ENCODE measurements around the gene DPF1. TPM values are rescaled to one million over a fixed set of nuclear protein-coding genes. Genes with fewer than 3 reads are reported as not detected.

The DPF1 gene
- total RNA-seq, 1 donor from 2014 or later: 1.5 TPM

- H3K4me3 ChIP-seq (ENCODE audit: low read depth, low read length): peak overlapping the region; percentile 27
- TF ChIP-seq CTCF (IDR thresholded peaks at IDR 0.05; ENCODE audit: insufficient read depth, low read length, poor library complexity, severe bottlenecking): no peak
- DNase-seq (ENCODE audit: low read depth): peak; percentile 65
- no peaks in the 10 kb centered on the region for H3K36me3 ChIP-seq (ENCODE audit: control insufficient read depth, insufficient read depth, low read length)
- H3K27me3 ChIP-seq (ENCODE audit: control insufficient read depth, insufficient read depth, low read length): no peaks in the 10 kb centered on the region
These were observed 43.1 kb upstream of the DPF1 start for GRCh38 chr19:38266981-38267597.

- no peaks in the 10 kb centered on the region for H3K27me3 ChIP-seq (ENCODE audit: control insufficient read depth, insufficient read depth, low read length)
- peak overlapping the region; percentile 62 for H3K4me3 ChIP-seq (ENCODE audit: low read depth, low read length)
- H3K36me3 ChIP-seq (ENCODE audit: control insufficient read depth, insufficient read depth, low read length): no peaks in the 10 kb centered on the region
- DNase-seq (ENCODE audit: low read depth): no peak
- no peak for TF ChIP-seq CTCF (IDR thresholded peaks at IDR 0.05; ENCODE audit: insufficient read depth, low read length, poor library complexity, severe bottlenecking)
These were observed 42.0 kb upstream of the DPF1 start for GRCh38 chr19:38265921-38266429.

- no peaks in the 10 kb centered on the region for H3K36me3 ChIP-seq (ENCODE audit: control insufficient read depth, insufficient read depth, low read length)
- DNase-seq (ENCODE audit: low read depth): no peak
- TF ChIP-seq CTCF (IDR thresholded peaks at IDR 0.05; ENCODE audit: insufficient read depth, low read length, poor library complexity, severe bottlenecking): no peak
- peak overlapping the region; percentile 62 for H3K4me3 ChIP-seq (ENCODE audit: low read depth, low read length)
- no peaks in the 10 kb centered on the region for H3K27me3 ChIP-seq (ENCODE audit: control insufficient read depth, insufficient read depth, low read length)
These were observed 41.3 kb upstream of the DPF1 start for GRCh38 chr19:38265213-38265861.

- peak within 1 kb of the TSS; percentile 62 for H3K4me3 ChIP-seq (ENCODE audit: low read depth, low read length)
- no peak for DNase-seq (ENCODE audit: low read depth)
- no peaks in the 10 kb centered on the region for H3K36me3 ChIP-seq (ENCODE audit: control insufficient read depth, insufficient read depth, low read length)
- no peak for TF ChIP-seq CTCF (IDR thresholded peaks at IDR 0.05; ENCODE audit: insufficient read depth, low read length, poor library complexity, severe bottlenecking)
- no peaks in the 10 kb centered on the region for H3K27me3 ChIP-seq (ENCODE audit: control insufficient read depth, insufficient read depth, low read length)
These were observed 40.6 kb upstream of the DPF1 start, which contains the start of gene SPINT2 for GRCh38 chr19:38264486-38265212. TSS of gene SPINT2 (plus strand) at chr19:38264573. CDS start at chr19:38264893, 320 bp downstream.

- Histone ChIP-seq H3K36me3 (ENCODE audit: control insufficient read depth, insufficient read depth, low read length) (no peaks in the 10 kb centered on the region), H3K27me3 (ENCODE audit: control insufficient read depth, insufficient read depth, low read length) (no peaks in the 10 kb centered on the region), H3K4me3 (ENCODE audit: low read depth, low read length) (peak overlapping the region; percentile 62)
- TF ChIP-seq CTCF (IDR thresholded peaks at IDR 0.05; ENCODE audit: insufficient read depth, low read length, poor library complexity, severe bottlenecking): no peak
- peak; percentile 81 for DNase-seq (ENCODE audit: low read depth)
These were observed 39.9 kb upstream of the DPF1 start for GRCh38 chr19:38263689-38264485.
